ENCODE measurements around the gene FKBP15. TPM values are rescaled to one million over a fixed set of nuclear protein-coding genes. Genes with fewer than 3 reads are reported as not detected.

The FKBP15 gene
- total RNA-seq, 1 experiment from 2014 or later, result 17.6 TPM

DNA sequence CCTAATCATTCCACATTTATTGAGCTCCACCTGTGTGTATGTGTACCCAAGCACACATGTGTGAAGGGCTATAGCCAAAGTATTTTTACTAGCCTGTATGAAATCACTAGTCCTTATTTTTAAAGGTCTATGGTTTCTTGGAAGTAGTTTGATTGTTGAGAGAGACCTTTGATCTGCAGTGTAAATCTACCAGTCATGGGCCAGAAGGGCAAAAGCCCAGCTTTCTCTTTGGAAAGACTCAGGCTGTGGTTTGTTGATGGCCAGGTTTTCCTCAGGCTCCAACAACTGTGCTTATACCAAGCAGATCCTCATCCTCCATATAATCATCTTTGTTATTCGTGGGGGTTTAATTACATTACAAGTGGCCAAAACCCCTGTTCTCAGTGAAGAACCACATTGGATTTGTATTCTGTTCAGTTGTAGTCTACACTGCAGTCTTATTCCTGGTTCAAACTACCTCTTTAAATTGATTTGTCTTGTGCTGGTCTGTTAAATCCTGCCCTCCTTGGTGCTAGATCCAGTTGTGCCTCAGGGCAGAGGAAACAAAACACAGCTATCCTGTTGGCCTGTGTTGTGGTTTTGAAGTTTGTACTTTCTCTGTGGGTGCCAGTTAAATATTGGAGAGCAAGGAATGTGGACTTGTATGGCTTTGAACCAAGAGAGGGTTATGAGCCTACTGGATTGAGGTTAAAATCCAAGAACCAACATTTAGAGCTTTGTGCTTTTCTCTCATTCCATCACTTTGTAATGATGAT is 41.0 kb upstream of the FKBP15 start:
- intact Hi-C loops (cut with micrococcal nuclease; ENCODE audit: unreplicated experiment), result no loop called here
- Histone ChIP-seq H3K9me3 (ENCODE audit: control insufficient read depth, insufficient read depth, low read depth, low read length) (no peaks in the 10 kb centered on the region), H3K4me1 (ENCODE audit: control insufficient read depth, insufficient read depth, low read length) (no peaks in the 10 kb centered on the region), H3K4me3 (ENCODE audit: low read depth in 2 of 2, low read length in 2 of 2) (no peak overlapping the region), H3K27ac (ENCODE audit: low read length) (no peak overlapping the region), H3K27me3 (ENCODE audit: control insufficient read depth, insufficient read depth, low read length) (no peaks in the 10 kb centered on the region), H3K36me3 (ENCODE audit: control insufficient read depth, insufficient read depth, low read length) (no peaks in the 10 kb centered on the region; the same call in 1 of the 2 replicates)
- no peak for ATAC-seq
- DNase-seq (ENCODE audit: low read depth, low spot score), result no peak
- no TSS peak for BruUV-seq (replicated peaks)
- CTCF ChIA-PET, result no interaction called here
- in situ Hi-C loops (cut with HindIII; ENCODE audit: low pct_unique_long_range_greater_than_20kb, low sequenced_read_pairs), result no loop called here
- POLR2A ChIA-PET, result no interaction called here
- TF ChIP-seq POLR2AphosphoS5 (IDR thresholded peaks at IDR 0.05; ENCODE audit: low read depth, low read length), result no peak
- TF ChIP-seq, protein P1, sequence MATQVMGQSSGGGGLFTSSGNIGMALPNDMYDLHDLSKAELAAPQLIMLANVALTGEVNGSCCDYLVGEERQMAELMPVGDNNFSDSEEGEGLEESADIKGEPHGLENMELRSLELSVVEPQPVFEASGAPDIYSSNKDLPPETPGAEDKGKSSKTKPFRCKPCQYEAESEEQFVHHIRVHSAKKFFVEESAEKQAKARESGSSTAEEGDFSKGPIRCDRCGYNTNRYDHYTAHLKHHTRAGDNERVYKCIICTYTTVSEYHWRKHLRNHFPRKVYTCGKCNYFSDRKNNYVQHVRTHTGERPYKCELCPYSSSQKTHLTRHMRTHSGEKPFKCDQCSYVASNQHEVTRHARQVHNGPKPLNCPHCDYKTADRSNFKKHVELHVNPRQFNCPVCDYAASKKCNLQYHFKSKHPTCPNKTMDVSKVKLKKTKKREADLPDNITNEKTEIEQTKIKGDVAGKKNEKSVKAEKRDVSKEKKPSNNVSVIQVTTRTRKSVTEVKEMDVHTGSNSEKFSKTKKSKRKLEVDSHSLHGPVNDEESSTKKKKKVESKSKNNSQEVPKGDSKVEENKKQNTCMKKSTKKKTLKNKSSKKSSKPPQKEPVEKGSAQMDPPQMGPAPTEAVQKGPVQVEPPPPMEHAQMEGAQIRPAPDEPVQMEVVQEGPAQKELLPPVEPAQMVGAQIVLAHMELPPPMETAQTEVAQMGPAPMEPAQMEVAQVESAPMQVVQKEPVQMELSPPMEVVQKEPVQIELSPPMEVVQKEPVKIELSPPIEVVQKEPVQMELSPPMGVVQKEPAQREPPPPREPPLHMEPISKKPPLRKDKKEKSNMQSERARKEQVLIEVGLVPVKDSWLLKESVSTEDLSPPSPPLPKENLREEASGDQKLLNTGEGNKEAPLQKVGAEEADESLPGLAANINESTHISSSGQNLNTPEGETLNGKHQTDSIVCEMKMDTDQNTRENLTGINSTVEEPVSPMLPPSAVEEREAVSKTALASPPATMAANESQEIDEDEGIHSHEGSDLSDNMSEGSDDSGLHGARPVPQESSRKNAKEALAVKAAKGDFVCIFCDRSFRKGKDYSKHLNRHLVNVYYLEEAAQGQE (IDR thresholded peaks at IDR 0.05; ENCODE audit: insufficient read depth in 1 of 2, low read depth in 2 of 2, low read length in 1 of 2), result no peak
- no peak for TF ChIP-seq SIN3A (IDR thresholded peaks at IDR 0.05; ENCODE audit: borderline replicate concordance, insufficient read depth, low read depth, low read length)
- TF ChIP-seq, protein P2, sequence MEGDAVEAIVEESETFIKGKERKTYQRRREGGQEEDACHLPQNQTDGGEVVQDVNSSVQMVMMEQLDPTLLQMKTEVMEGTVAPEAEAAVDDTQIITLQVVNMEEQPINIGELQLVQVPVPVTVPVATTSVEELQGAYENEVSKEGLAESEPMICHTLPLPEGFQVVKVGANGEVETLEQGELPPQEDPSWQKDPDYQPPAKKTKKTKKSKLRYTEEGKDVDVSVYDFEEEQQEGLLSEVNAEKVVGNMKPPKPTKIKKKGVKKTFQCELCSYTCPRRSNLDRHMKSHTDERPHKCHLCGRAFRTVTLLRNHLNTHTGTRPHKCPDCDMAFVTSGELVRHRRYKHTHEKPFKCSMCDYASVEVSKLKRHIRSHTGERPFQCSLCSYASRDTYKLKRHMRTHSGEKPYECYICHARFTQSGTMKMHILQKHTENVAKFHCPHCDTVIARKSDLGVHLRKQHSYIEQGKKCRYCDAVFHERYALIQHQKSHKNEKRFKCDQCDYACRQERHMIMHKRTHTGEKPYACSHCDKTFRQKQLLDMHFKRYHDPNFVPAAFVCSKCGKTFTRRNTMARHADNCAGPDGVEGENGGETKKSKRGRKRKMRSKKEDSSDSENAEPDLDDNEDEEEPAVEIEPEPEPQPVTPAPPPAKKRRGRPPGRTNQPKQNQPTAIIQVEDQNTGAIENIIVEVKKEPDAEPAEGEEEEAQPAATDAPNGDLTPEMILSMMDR (IDR thresholded peaks at IDR 0.05), result no peak

DNA sequence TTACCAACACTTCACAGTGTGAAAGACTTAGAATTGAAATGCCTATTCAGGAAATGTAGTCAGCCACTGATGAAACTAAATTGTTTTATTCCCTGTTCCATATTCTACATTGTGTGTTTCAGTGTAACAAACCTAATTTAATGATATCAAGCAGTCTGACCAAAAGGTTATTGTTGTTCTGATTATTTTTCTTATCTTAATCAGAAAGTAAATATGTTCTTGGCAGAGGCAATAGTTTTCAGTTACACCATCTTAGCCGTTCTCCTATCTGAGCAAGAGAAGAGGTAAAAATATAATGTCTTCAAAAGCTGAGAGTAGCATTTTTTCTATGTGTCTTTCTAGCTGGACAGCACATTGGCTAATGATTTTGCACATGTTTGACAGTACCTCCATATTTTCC is 37.2 kb upstream of the FKBP15 start:
- in situ Hi-C loops (cut with HindIII; ENCODE audit: low pct_unique_long_range_greater_than_20kb, low sequenced_read_pairs), result no loop called here
- no peak for TF ChIP-seq POLR2AphosphoS5 (IDR thresholded peaks at IDR 0.05; ENCODE audit: low read depth, low read length)
- TF ChIP-seq, protein P1 (IDR thresholded peaks at IDR 0.05; ENCODE audit: insufficient read depth in 1 of 2, low read depth in 2 of 2, low read length in 1 of 2), result no peak
- Histone ChIP-seq H3K9me3 (ENCODE audit: control insufficient read depth, insufficient read depth, low read depth, low read length) (no peaks in the 10 kb centered on the region), H3K36me3 (ENCODE audit: control insufficient read depth, insufficient read depth, low read length) (no peaks in the 10 kb centered on the region; the same call in 1 of the 2 replicates), H3K4me3 (ENCODE audit: low read depth in 2 of 2, low read length in 2 of 2) (no peak overlapping the region), H3K27ac (ENCODE audit: low read length) (no peak overlapping the region), H3K4me1 (ENCODE audit: control insufficient read depth, insufficient read depth, low read length) (no peaks in the 10 kb centered on the region), H3K27me3 (ENCODE audit: control insufficient read depth, insufficient read depth, low read length) (no peaks in the 10 kb centered on the region)
- intact Hi-C loops (cut with micrococcal nuclease; ENCODE audit: unreplicated experiment), result no loop called here
- ChIA-PET CTCF (no interaction called here), POLR2A (no interaction called here)
- BruUV-seq (replicated peaks), result no TSS peak
- no peak for DNase-seq (ENCODE audit: low read depth, low spot score)
- no peak for ATAC-seq
